HG03095 (cell line): ENCODE data around the gene FAM3B.
"Not testable (repeated sequence)": the region's sequence is repeated elsewhere in the genome, so short reads cannot be mapped to it uniquely, and the experiment has no call there.

Experiments used
- ATAC-seq: cut with Tn5 transposase; IDR thresholded peaks from one replicate; pipeline ENCODE4 v1.9.1; 2021; ENCODE audit warnings: moderate library complexity; ENCODE audit not compliant: unreplicated experiment

The FAM3B gene

DNA sequence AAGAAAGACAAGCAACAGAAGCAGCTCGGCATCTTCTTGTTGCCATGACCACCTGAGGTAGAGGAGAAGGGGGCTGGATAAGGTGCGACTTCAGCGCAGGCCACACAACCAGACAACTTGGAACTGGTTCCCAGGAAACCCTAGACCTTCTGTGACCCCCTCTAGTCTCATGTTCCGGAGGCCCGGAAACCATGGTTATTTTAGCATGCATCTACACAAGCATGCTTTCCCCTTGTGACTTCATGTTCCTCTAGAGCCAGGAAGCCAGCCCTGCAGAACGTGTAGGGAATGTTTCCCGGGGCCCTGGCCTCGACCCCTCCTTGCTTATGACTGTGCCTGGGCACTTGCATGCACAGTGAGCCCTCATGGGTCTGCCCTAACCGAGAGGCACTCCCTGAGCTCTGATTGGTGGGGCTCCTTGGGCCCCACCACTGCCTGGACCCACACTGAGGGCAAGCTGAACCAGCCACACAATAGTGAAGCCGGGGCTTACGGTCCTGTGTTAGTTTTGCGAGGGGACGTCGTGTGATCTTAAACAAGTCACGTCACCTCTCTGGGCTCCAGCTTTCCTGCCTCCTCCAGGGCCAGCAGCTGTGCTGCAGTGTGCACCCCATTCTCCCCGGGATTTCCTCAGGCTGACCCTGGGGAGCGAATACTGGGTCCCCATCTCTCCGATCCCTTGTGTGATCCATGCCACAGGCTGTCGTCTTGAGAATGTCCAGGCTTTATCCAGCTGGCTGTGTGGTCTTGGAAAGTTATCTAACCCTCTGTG, 33.2 kb downstream of the FAM3B start:
- ATAC-seq = no peak

DNA sequence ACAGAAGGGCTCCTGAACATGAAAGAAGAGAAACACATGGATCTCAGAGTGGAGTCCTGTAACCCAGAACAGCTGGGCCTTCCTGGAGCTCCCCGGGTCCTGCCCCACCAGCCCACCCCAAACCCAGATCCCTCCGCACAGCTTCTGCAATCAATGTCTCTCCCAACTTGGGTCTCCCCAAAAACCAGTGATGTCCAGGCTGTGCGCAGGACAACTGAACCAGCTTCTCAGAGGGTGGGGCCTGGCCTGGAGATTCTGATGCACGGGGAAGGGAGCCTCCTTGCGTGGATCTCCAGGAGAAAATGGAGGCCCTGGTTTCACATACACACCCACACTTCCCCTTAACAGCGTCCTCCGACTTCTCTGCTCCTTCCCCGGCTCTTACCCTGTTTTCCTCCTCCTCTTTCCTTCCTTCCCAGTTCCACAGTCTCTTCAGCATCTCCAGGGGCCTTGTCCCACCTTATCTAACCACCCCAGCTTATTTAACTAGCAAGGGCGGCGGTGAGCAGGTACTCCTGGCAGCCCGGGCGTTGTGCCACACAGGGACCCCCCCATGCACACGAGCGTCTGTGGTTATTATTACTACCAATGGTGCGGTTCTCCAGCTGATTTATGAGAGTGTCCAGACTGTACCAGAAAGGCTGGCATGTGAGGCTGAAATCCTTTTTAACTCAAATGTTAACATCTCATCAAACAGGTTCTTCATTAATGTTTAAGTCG, 34.0 kb downstream of the FAM3B start:
- ATAC-seq = no peak

DNA sequence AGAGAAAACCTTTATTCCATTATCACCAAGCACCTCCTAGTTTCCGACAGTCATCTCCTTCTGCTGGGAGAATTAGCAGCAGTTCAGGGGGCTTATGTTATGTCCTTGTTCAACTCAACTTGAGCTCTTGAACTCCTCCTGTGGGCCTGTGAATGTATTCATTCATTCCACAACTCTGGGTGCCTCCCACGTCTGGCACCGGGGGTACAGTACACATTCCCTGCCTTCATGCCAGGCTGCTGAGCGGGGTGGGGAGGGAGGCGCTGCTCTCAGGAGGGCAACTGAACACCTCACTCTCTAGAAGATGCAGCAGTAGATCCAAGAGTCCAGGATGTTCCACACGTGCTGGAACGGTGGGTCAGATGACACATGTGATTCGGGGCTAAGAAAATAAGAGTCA, 40.9 kb downstream of the FAM3B start:
- no peak for ATAC-seq

DNA sequence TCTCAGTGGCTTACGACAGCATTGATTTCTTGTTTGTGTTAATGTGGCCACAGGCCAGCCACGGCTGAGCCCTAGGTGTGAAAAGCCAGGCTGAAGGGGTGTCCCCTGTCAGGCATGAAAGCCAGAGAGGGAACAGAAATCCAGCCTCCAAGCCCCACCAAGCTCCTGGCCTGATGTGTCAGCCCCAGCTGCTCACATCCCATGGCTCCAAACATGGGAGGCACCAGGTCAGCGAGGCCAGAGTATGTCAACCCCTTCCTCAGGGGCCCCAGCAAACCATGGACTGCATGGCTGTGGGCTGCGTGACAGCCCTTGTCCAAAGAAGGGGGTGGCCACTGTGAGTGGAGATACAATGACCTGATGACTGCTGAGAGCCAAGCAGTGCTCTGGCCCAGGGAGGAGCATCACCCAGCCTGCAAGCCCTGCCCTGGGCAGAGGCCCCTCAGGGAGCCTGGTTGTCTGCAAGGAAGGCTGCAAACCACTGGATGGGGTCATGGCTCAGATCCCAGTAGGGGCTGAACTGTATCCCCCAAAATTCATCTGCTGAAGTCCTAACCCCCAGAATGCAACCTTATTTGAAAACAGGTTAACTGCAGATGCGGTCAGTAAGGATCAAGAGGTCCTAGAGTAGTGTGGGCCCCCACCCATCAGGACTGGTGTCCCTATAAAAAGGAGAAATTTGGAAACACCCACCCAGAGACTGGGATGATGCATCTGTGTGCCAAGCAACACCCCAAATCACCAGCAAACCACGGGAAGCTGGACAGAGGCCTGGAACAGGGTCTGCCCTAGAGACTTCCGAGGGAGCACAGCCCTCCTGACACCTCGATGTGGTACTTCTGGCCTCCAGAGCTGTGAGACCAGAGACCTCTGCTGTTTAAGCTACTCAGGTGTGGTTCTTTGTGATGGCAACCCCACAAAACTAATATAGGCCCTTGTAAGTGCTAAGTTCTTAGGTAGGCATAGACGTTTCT, 41.9 kb downstream of the FAM3B start:
- ATAC-seq = no peak

DNA sequence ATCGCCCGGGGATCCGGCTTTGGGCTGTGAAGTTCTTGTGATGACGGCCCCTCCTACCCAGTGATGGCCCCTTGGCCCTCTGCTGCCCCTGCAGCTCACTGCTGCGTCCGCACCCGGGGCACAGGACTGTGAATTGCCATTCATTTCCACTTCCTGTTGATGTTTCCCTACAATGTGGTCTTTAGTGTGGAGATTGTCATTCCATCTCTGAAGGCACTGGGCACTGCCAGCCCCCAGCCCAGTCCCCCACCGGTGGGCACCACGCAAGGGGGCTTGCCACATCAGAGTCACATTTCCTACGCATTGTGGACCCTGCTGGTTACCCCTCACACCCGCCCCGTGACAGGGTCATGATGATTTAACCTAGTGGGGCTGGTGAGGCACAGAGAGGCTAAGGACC, 42.7 kb downstream of the FAM3B start:
- ATAC-seq = no peak

DNA sequence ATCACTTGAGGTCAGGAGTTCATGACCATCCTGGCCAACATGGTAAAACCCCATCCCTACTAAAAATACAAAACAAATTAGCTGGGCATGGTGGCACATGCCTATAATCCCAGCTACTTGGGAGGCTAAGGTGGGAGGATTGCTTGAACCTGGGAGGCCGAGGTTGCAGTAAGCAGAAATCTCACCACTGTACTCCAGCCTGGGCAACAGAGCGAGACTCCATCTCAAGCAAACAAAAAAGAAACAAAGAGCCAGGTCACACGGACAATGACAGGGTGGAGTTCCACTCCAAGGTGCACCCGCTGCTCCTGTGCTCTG, 43.1 kb downstream of the FAM3B start:
- not testable (repeated sequence) for ATAC-seq

DNA sequence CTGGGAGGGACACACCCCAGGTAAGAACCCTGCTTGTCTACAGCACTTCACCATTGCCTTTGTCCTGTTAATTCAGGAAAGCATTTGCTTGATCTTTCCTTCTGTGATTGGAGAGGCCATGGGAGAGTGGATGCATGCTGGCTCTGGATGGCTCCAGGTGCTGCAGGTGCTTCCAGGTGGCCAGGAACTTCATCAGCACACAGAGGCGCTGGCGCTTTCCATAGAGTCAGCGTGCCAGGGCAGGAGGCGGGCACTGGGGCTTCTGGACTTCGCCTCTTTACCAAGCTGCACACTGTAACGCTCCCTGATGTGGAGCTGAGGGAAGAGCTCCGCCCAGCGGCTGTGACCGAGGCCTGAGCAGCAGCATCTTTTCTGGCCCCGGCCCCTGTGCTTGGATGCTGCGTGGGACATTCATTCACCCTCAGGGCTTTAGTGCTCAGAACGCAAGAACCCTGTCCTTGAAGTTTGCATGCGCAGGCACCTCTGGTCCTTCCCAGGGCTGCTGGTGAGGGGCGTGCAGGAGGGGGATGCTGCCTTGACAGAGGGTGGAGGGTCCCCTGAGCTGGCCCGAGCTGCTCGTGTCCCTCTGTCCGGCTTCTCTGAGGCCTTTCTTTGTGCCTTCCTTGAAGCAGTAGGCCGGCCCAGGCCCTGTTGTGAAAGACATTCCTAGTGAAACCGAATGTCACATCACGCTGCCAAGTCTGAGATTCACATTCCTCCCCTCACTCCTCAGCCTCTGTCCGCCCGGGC, 43.6 kb downstream of the FAM3B start:
- ATAC-seq = no peak

DNA sequence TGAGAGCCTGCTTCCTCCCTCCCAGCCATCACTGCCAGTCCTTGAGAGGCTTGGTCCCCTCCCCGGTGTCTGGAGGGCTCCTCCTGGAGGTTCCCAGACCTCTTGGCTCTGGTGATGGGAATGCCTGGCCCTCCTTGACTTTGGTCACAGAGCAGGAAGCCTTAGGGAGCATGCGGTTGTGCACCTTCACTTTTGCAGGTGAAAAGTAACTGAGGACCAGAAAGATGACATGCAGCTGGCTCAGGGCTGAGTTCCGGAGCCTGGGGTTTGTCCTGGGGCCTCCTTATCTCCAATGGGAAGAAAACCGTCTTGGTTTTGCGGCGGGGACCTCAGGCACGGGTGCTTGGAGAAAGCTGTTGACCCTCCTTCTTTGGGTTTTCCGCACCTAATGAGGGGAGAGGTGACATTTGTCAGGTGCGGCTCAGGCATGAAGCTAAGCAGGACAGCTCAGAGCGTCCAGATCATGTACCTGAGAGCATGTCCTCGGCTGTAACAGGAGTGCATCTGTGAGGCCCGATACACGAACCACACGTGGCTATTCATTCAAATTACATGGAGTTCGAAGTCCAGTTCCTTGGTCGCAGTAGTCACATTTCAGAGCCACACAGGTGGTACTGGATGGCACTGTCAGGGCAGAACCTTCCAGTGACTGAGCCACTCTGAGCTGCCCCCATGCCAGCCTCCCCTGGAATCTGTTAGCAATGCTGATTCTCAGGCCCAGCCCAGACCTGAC, 44.6 kb downstream of the FAM3B start:
- ATAC-seq = no peak

DNA sequence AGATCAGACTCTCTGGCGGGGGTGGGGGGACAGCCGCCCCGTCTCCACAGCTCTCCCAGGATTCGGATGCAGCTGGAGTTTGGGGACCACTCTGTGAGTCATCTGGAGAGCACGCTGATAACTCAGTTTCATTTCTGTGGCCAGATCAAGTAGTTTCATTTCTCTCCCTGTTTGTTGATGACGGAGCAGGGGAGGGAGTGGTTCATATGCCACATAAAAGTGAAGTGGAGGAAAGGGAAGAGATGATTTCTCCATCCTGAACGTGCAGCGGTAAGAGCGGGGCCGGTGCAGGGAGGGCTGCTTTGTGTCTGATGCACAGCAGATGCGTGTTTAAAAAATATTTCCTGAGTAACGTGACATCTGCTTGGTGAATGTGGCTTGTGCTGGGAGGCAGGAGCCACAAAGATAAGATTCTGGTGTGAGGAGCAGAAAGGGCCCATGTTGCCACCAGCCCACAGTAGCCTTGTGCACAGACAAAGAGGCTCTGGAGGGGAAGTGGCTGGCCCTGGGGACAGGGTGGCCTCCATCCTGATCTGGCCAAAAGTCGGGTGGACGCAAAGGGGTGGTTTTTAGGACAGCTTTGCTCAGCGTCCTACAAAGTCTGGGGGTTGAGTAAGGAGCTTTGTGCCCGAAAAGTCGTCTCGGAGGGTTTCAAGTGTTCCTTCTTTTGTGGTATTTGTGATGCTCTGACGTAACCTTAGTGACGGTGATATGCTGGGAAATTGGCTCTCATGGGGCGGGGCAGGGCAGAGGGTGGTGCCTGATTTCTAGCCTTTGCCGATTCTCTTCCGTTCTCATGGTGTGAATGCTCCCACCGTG, 45.4 kb downstream of the FAM3B start, which contains the start of gene MX2:
Gene MX2, plus strand, starts transcription at position 242 of the 819 bp plus-strand sequence. CDS start 14,880 bp downstream, outside the sequence.
- peak; percentile 54 for ATAC-seq

DNA sequence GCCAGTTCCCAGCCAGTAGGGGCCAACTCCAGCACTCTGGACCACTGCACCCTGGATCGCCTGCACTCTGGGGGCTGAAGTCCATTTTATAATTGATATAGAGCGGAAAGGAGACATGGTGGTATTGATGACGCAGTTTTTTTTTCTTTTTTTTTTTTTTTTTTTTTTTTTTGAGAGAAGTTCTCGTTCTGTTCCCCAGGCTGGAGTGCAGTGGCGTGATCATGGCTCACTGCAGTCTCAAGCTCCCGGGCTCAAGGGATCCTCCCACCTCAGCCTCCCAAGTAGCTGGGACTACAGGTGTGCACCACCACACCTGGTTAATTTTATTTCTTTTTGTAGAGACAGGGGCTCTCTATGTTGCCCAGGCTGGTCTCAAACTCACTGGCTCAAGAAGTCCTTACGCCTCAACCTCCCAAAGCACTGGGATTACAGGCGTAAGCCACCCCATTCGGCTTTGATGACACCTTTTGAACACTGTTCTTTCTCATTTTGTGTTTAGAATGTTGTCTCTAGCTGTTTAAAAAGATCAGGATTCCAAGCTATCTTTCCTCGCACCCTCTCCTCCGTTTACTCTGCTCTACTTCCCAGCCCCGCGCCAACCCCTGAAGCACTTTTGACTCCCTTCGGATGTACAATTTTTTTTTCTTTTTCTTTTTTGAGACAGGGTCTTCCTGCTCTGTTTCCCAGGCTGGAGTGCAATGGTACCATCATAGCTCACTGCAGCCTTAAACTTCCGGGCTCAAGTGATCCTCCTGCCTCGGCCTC, 46.2 kb downstream of the FAM3B start:
- no peak for ATAC-seq

DNA sequence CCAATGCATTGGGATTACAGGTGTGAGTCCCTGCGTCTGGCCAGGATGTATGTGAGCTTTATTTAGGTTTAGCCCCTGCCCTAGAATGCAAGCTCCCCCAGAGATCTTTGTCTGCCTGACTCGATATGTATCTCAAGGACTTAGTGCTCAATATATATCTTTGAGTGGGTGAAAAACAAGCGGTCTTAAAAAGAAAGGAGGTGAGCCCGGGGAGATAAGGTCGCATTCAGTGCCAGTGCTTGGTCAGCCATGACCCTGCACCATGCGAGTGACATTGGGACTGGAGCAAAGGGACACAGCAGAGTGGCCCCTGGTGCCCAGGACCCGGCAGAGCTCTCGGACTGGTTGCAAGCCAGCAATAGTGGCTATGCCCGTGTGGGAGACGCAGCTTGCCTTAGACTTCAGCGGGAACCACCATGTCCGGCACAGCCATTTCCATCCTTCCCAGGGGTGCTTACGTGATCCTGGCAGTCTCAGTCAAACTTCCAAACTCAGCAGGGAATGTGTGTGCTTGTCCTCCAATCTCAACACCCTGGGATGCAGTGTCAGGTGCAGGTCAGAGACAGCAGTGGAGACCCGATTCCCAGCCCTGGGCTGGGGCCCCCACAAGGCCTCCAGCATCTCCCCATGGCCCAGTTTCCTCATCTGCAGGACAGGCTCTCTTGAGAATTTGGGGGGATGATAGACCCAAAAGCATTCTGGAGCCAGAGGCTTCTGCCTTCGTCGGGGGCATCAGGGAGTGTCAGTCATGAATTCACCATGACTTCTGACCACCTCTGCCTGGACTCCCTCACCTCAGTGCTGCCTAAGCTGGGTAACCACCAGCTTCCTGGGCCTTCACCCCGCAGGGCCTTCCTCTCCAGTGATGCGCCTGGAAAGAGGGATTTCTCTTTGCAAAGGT, 47.0 kb downstream of the FAM3B start:
- ATAC-seq = no peak

DNA sequence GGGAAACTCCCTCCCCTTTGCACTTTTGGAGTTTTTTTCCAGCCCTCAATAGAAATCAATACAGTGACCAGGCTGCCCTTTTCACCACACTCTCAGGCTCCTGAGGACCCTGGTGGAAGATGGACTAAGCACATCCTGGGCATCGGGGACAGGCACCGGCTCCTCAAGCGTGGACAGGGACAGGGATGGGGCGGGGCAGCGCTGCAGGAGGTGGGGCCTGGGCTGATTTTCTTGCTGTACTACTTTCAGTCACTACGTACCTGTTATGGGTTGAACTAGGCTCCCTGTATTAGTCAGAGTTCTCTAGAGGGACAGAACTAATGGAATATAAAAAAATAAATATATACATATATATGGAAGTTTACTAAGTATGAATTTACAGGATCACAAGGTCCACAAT, 47.7 kb downstream of the FAM3B start:
- no peak for ATAC-seq

DNA sequence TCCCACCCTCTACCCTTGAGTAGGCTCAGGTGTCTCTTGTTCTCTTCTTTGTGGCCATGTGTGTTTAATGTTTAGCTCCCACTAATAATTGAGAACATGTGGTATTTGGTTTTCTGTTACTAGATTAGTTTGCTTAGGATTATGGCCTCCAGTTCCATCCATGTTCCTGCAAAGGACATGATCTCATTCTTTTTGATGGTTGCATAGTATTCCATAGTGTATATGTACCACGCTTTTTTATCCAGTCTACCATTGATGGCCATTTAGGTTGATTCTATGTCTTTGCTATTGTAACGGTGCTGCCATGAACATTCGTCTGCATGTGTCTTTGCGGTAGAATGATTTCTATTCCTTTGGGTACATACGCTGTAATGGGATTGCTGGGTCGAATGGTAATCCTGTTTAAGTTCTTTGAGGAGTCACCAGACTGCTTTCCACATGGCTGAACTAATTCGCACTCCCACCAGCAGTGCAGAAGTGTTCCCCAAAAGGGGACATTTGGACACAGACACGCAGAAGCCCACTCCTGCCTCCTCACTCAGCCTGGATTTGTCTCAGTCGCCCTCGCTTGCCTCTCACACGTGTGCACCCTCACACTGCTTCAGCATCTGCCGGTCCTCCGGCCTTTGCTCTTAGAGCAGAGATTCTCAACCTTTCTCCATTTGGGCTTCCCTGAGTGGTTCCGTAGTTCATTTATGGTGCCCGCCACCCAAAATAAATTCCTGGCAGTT, 48.9 kb downstream of the FAM3B start:
- no peak for ATAC-seq

DNA sequence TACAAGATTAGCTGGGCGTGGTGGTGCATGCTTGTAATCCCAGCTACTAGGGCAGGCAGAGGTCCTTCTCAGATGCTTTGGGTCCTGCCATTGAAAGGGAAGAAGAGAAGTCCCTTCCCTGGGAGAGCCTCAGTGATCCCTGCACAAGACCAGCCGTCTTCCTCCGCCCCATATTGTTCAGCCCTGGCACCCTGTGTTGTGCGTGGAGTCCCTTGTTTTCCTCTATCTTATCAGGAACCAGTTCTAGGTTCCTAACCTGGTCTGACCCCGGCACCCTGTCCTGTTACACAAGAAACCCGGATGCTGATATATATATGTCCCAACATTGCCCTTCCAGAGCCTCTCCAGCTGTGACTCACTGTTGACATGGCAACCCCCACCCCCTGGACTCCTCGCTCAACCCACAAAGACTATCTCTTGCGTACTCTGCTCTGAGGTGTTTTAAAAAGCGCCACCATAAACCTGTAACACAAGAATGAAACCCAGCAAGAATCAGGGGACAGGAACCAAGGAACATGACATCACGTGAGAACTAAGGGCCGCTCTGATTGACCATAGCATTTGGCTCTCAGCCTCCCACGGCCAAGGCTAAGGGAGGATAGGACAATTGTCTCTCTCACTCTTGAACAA, 50.0 kb downstream of the FAM3B start:
- ATAC-seq = no peak

DNA sequence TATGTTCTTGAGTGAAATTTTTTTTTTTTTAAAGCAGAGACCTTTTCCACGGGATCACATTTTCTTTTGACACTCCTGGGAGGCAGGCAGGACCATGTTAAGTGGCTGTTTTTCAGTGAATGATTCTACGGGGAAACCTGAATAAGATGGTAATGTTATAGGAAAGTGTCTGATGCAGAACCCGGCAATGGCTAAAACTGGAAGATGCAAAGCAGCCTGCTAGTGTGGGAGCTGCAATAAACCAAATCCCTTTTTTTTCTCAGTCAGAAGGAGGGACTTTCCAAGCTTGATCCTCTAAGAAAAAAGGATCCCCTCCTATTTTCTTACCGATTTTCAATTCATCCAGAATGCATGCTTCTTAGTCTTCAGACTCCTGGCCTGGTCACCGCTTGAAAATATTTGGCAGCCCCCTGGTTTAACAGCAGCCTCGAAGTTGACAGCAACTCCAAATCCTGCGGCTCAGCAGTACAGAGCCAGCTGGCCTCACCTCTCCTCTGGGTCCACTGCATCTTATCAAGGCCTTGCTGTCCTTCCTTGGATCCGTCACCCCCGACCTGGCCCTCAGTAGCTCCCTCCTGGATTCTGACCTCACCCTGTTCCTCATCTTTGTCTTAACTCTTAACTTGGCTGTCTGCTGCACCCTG, 50.8 kb downstream of the FAM3B start:
- ATAC-seq = peak; percentile 10
